ENCODE data around the gene TEX54. TPM values are rescaled to one million over a fixed set of nuclear protein-coding genes. Genes with fewer than 3 reads are reported as not detected.
"Not testable (repeated sequence)": the region's sequence is repeated elsewhere in the genome, so short reads cannot be mapped to it uniquely, and the experiment has no call there.

Gene TEX54
- total and polyA plus RNA-seq, 8 donors, result 0.65 TPM; not detected in 7

DNA sequence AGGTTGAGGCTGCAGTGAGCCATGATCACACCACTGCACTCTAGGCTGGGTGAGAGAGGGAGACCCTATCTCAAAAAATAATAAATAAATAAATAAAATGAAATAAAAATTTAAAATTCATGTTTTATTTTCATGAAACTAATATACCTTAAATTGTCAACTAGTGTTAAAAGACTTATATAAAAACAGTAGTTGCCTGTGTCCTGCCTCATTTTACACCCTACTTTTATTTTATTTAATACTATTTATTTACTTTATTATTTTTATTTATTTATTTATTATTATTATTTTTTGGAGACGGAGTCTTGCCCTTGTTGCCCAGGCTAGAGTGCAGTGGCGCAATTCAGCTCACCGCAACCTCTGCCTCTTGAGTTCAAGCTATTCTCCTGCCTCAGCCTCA is 11.5 kb upstream of the TEX54 start:
- FAIRE-seq (no peak), DNase-seq (no peak), ATAC-seq (no peak)
- no peaks in the 10 kb centered on the region for H3K27me3 ChIP-seq
- peaks cover 0 to 7% (median 5%) of the 10 kb centered on the region in 3 donors for H3K4me1 ChIP-seq
- intact Hi-C loops (cut with DNase I), result no loop called here
- H3K4me3 ChIP-seq, result no peak overlapping the region
- 93 to 97% methylated on average over 3 of the region's 3 CpGs for WGBS, 2 donors
- no peaks in the 10 kb centered on the region for H3K36me3 ChIP-seq
- no peaks in the 10 kb centered on the region for H3K9me3 ChIP-seq
- H3K27ac ChIP-seq, result no peak overlapping the region
- no peak for TF ChIP-seq CTCF (IDR thresholded peaks at IDR 0.05)

- H3K4me1 ChIP-seq, result peaks cover 4 to 7% (median 7%) of the 10 kb centered on the region in 3 donors
- no peaks in the 10 kb centered on the region for H3K36me3 ChIP-seq
- WGBS, 2 donors, result 93 to 96% methylated on average over 3 of the region's 3 CpGs
- H3K27me3 ChIP-seq, result no peaks in the 10 kb centered on the region
- H3K4me3 ChIP-seq, result no peak overlapping the region
- H3K27ac ChIP-seq, result no peak overlapping the region
- intact Hi-C loops (cut with DNase I), result no loop called here
- no peaks in the 10 kb centered on the region for H3K9me3 ChIP-seq
- TF ChIP-seq CTCF (IDR thresholded peaks at IDR 0.05), result no peak
- DNase-seq (no peak), FAIRE-seq (no peak), ATAC-seq (no peak)
Observed at GRCh38 chr11:62843466-62843865, 10.8 kb upstream of the TEX54 start.

DNA sequence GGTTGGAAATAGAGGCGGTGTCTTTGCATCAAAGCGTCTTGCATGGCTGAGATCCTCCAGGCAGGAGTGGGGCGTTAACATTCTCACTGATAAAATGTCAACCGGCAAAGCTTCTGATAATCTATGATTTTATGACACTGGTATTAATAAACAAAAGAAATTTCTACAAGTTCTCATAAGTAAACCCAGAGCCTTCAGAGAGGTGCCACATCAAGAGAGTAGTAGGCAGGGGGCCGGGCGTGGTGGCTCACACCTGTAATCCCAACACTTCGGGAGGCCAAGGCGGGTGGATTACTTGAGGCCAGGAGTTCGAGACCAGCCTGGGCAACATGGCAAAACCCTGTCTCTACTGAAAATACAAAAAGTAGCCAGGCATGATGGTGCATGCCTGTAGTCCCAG is 10.2 kb upstream of the TEX54 start:
- Histone ChIP-seq H3K4me1 (peaks cover 6 to 12% (median 7%) of the 10 kb centered on the region in 3 donors), H3K27ac (peak overlapping the region; percentile 93 to 99 (median 98))
- FAIRE-seq; H3K27me3 ChIP-seq; DNase-seq; intact Hi-C loops (cut with DNase I); H3K36me3 ChIP-seq; ATAC-seq; H3K9me3 ChIP-seq; H3K4me3 ChIP-seq: not testable (repeated sequence)
- 87 to 90% methylated on average over 9 of the region's 9 CpGs for WGBS, 2 donors

- intact Hi-C loops (cut with DNase I), result no loop called here
- Histone ChIP-seq H3K4me1 (peaks cover 6 to 13% (median 7%) of the 10 kb centered on the region in 3 donors), H3K27ac (peak overlapping the region; percentile 93 to 99 (median 98)), H3K27me3 (no peaks in the 10 kb centered on the region), H3K36me3 (no peaks in the 10 kb centered on the region), H3K9me3 (no peaks in the 10 kb centered on the region), H3K4me3 (peak overlapping the region; percentile 7 to 54 (median 33))
- WGBS, 2 donors, result 20 to 22% methylated on average over 30 of the region's 30 CpGs
- DNase-seq, result peak in 4 of 6 donors; percentile 40 to 68 (median 54)
- peak in 3 of 4 donors; percentile 1 to 2 (median 2) for ATAC-seq
- no peak for FAIRE-seq
- TF ChIP-seq CTCF (IDR thresholded peaks at IDR 0.05), result no peak
Observed at GRCh38 chr11:62842171-62842741, 9.6 kb upstream of the TEX54 start.

- 0% methylated on average over 33 of the region's 33 CpGs for WGBS, 2 donors
- ATAC-seq (peak; percentile 60 to 78 (median 73)), DNase-seq (peak; percentile 76 to 90 (median 84)), FAIRE-seq (peak; percentile 99)
- no peaks in the 10 kb centered on the region for H3K27me3 ChIP-seq
- TF ChIP-seq CTCF (IDR thresholded peaks at IDR 0.05), result no peak
- no peaks in the 10 kb centered on the region for H3K9me3 ChIP-seq
- no peaks in the 10 kb centered on the region for H3K36me3 ChIP-seq
- peak overlapping the region; percentile 93 to 99 (median 98) for H3K27ac ChIP-seq
- intact Hi-C loops (cut with DNase I), result no loop called here
- peaks cover 6 to 13% (median 7%) of the 10 kb centered on the region in 3 donors for H3K4me1 ChIP-seq
- H3K4me3 ChIP-seq, result peak overlapping the region; percentile 7 to 95 (median 80)
Observed at GRCh38 chr11:62841361-62842170, 8.9 kb upstream of the TEX54 start.

DNA sequence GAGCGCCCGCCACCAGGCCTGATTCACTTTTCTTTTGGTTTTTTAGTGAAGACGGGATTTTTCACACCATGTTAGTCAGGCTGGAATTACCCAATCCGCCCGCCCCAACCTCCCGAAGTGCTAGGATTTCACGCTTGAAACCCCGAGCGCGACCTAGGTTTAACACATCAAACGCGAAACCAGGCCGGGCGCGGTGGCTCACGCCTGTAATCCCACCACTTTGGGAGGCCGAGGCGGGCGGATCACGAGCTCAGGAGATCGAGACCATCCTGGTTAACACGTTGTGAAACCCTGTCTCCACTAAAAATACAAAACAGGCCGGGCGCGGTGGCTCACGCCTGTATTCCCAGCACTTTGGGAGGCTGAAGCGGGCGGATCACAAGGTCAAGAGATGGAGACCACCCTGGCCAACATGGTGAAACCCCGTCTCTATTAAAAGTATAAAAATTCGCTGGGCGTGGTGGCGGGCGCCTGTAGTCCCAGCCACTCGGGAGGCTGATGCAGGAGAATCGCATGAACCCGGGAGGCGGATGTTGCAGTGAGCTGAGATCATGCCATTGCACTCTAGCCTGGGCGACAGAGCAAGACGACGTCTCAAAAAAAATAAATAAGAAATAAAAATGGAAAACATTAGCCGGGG is 8.2 kb upstream of the TEX54 start:
- DNase-seq, result peak; percentile 55 to 78 (median 68)

More for the DNA sequence above, 8.2 kb upstream of the TEX54 start:
- H3K27me3 ChIP-seq; H3K36me3 ChIP-seq; FAIRE-seq; intact Hi-C loops (cut with DNase I); H3K9me3 ChIP-seq: not testable (repeated sequence)
- peaks cover 6 to 13% (median 7%) of the 10 kb centered on the region in 3 donors for H3K4me1 ChIP-seq
- H3K4me3 ChIP-seq, result peak overlapping the region in 3 of 4 donors; percentile 79 to 95 (median 82)
- peak overlapping the region; percentile 92 to 99 (median 98) for H3K27ac ChIP-seq
- peak; percentile 19 to 44 (median 26) for ATAC-seq
- WGBS, 2 donors, result 0 to 1% methylated on average over 41 of the region's 41 CpGs
